T47D (cell line): ENCODE measurements around the gene TSN.

ENCODE experiments used
- DNase-seq, 2 experiments: peaks; one replicate each; pipeline versions ENCODE4 v3.0.0 to v3.0.0-alpha.2; 2011 to 2012; ENCODE audit warnings: low read depth in 1 of 2, low spot score in 1 of 2
- JUND ChIP-seq: IDR thresholded peaks from 2 replicates; pipeline ENCODE4 v1.6.1; 2012; ENCODE audit warnings: low read depth
- in situ Hi-C: cut with HindIII; loops from 2 replicates; pipeline ENCODE4 v1.10.0; 2016; ENCODE audit warnings: low sequenced_read_pairs, low pct_unique_long_range_greater_than_20kb

Gene TSN

GRCh38 chr2:121768143-121768755, 12.8 kb downstream of the TSN start:
- DNase-seq, result no peak
- in situ Hi-C loops, result no loop called here
- TF ChIP-seq JUND, result no peak

DNA sequence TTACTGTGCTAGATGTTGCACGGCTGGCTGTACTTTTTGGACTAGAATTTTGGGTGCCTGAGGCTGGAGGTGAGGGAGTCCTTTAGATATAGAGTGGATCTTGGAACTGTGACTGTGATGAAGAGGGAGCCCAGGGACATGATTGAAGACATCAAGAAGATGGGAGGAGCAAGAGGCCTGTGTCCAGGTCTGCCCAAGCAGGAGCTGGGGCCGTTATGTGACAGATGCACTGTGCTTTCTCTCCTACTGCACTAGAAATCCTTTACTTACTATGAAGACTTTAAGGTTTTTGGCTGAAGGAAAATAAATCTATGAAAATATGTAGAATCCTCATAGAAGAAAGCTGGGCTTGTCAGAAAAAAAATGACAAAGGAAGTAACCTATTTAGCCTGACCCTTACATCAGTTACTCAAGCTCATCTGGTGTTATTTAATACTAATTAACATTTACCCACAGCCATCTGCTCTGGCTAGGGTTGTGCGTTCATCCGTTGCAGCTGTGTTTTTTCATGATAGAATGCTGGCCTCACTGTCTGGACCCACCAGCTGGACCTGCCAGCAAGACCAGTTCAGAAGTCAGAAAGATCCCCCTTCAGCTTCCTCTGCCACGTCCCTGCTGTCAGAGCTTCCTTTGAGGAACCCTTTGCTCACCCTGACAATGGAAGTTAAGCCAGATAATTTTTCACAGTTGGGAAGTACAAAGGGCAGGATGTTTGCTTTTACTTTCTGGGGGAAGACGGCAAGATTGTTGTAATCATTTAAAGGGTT, 16.7 kb downstream of the TSN start:
- TF ChIP-seq JUND, result no peak
- in situ Hi-C loops, result no loop called here
- DNase-seq, result no peak

DNA sequence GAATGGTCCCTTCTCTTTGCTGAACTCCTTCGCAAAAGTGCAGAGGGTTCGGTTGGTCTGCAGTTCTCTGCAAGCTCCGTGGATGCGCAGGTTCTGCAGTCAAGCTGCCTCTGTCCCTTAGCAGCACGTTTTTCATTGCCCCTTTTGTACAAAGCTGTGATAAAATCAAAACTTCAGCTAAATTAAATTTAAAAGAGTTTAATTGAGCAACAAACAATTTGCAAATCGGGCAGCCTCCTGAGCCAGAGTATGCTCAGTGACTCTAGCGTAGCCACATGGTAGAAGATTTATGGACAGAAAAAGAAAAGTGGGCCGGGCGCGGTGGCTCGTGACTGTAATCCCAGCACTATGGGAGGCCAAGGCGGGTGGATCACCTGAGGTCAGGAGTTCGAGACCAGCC, 18.8 kb downstream of the TSN start:
- no peak for TF ChIP-seq JUND
- DNase-seq, result no peak
- in situ Hi-C loops, result no loop called here

GRCh38 chr2:121776361-121776760, 20.9 kb downstream of the TSN start:
- in situ Hi-C loops, result no loop called here
- no peak for DNase-seq
- TF ChIP-seq JUND, result no peak

DNA sequence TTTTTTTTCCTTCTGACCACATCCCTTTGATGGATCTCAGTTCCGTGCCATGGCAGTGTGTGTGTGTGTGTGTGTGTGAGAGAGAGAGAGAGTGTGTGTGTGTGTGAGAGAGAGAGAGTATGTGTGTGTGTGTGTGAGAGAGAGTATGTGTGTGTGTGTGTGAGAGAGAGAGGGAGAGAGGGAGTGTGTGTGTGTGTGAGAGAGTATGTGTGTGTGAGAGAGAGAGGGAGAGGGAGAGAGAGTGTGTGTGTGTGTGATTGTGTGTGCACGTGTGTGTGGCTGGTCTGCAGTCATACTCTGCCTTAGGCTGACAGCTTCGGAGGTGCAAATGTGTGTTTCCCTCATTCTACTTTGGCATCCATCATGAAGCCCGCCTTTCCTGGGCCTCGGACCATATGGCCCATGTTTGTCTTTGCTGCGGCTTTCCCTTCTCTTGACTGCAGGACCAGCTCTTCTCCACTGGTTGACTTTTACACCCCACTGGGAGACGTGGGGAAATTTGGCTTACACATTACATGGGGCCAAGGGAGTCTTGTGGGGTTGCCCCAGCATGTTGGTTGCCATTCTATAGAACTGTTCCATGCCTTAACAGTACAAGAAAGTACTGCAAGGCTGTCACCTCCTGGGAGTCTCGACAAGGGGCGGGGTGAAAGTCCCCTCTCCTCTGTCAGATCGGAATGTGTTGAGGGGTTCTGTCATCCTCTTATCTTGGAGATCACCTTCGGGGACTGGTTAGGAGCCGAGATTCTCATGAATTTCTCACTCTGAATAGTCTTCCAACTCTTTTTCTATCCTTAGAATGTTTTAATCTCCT, 21.6 kb downstream of the TSN start:
- TF ChIP-seq JUND, result no peak
- DNase-seq, result no peak
- in situ Hi-C loops, result no loop called here

GRCh38 chr2:121777699-121778058, 22.2 kb downstream of the TSN start:
- no peak for TF ChIP-seq JUND
- in situ Hi-C loops, result no loop called here
- peak in 1 of 2 experiments; percentile 40 for DNase-seq

- in situ Hi-C loops, result no loop called here
- DNase-seq, result no peak
- no peak for TF ChIP-seq JUND
These were observed 23.5 kb downstream of the TSN start for GRCh38 chr2:121778741-121779487.

- TF ChIP-seq JUND, result no peak
- in situ Hi-C loops, result no loop called here
- no peak for DNase-seq
These were observed 27.7 kb downstream of the TSN start for GRCh38 chr2:121783180-121783579.

- in situ Hi-C loops, result no loop called here
- no peak for DNase-seq
- TF ChIP-seq JUND, result no peak
These were observed 33.2 kb downstream of the TSN start for GRCh38 chr2:121788685-121789084.

DNA sequence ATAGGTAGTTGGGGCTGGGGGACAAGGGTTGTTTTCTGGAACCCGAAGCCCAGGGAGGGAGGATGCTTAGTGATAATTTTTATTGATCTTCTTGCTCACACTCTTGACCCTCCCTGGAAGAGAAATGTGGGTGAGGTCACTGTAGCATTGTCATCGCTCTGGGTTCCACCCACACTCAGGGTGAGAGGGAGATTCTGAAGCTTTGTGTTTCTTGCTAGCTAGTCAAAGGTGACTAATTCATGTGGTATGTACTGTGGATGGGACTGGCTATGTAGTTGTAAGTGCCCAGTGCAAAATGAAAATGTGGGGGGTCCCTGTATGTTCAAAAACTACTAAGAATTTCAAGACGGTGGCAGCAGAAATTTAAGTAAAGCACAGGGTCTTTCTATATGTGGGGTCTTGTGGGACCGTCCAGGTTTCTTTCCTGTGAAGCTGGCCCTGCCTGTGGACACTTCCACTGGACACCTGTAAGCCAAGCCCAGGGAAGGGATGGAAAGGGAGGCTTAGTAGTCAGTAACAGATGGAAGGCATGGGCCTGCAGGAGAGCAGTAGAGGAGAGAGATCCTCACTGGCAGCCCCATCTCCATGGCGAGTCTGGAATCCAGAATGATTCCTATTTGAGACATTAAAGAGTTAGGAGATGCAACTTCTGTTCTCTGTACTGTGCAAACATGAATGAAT, 35.0 kb downstream of the TSN start:
- in situ Hi-C loops, result no loop called here
- no peak for TF ChIP-seq JUND
- no peak for DNase-seq

- TF ChIP-seq JUND, result no peak
- DNase-seq, result no peak
- in situ Hi-C loops, result no loop called here
These were observed 35.8 kb downstream of the TSN start for GRCh38 chr2:121791290-121791689.

GRCh38 chr2:121791801-121792221, 36.4 kb downstream of the TSN start:
- in situ Hi-C loops, result no loop called here
- no peak for DNase-seq
- TF ChIP-seq JUND, result no peak

DNA sequence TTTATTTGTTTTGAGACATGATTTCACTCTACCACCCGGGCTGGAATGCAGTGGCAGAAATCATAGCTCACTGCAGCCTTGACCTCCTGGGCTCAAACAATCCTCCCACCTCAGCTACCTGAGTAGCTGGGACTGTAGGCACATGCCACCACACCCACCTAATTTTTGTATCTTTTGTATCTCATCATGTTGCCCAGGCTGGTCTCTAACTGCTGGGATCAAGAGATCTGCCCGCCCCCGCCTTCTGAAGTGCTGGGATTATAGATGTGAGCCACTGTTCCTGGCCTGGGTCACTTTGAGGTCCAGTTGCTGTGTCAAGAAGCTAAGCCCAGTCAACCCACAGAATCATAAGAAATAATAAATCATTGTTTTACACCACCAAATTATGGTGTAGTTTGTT, 38.4 kb downstream of the TSN start:
- TF ChIP-seq JUND, result no peak
- DNase-seq, result no peak
- in situ Hi-C loops, result no loop called here
